NCI-H1436 treated with DMSO at 0.1 percent for 48 hours (cell line): Measurements from ENCODE around the gene HOXB9.

Source experiments
- DNase-seq: peaks from one replicate; lab custom pipeline; 2025; lab: John Stamatoyannopoulos, UW

HOXB9 gene

GRCh38 chr17:48596000-48596734, 30.0 kb downstream of the HOXB9 start:
- no peak for DNase-seq

- DNase-seq = no peak
These were observed 30.7 kb downstream of the HOXB9 start for GRCh38 chr17:48595278-48595999.

DNA sequence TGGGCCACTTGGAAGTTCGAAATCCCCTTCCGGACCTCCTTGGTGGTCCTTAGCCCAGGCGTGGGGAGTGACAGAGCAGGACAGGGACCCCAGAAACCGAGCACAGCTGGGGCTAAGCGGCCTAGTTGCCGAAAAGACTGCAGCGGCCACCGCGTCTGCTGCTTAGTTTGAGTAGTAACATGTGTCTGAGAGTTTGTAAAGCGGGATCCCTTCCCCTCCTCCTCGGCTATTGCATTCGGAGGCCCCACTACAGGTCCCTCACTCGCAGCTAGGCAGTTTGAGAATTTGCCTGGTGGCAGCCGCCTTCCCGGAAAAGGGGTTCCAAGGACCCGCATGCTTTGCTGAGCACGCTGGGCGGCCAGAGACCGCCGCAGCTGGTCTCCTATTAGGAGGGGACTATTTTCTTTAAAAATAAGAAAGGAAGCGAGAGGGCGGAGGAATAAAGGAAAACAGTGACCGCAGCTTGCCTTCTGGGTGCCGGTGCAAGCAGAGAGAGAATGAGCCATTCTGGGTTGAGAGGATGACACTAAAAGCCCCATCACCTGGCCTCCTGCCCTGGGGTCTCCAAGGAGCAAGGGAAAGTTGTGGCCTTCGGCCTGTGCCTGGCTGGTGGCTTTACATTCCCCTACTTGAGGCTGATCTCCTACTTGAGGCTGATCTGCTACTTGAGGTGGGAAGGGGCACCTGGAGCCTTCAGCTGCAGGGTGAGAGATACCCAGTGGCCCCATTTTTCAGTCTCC, 31.4 kb downstream of the HOXB9 start:
- DNase-seq = no peak

- no peak for DNase-seq
These were observed 32.2 kb downstream of the HOXB9 start for GRCh38 chr17:48593840-48594537.

- DNase-seq = no peak
These were observed 32.9 kb downstream of the HOXB9 start, which contains the start of gene HOXB5 for GRCh38 chr17:48593126-48593829. Gene HOXB5, minus strand, starts transcription at chr17:48593779. Its CDS starts 97 bp downstream, at chr17:48593682.

DNA sequence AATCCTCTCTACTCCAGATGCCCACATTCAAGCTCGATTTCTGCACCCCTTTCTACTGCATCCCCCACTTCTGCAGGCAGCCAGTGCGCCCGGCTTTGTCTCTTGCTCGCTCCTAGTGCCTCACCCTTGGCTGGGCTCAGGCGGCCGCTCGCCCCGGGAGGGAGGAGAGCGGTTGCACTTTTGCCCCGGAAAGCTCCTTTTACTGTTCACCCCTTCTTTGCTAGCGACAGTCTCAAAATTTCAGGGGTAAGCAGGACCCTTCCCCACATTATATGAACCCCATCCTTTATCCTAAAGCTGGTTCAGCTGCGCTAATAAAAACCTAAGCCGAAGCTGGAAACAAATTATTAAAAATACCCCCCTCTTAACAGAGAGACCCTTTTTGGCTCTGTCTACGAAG, 33.6 kb downstream of the HOXB9 start:
- DNase-seq = no peak

DNA sequence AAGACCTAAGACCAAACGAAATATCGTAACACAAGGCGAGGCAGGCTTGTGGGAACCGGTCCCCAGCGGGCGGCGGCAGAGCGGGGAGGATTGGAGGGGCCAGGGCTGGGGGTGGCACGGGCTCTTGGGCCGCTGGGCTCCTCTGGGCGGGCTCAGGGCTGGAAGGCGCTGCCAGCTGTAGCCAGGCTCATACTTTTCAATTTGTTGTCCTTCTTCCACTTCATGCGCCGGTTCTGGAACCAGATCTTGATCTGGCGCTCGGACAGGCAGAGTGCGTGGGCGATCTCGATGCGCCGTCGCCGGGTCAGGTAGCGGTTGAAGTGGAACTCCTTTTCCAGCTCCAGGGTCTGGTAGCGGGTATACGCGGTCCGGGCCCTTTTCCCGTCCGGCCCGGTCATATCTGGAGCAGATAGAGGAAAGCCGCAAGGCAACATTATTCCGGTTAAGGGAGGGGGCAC, 34.1 kb downstream of the HOXB9 start:
- DNase-seq = no peak

DNA sequence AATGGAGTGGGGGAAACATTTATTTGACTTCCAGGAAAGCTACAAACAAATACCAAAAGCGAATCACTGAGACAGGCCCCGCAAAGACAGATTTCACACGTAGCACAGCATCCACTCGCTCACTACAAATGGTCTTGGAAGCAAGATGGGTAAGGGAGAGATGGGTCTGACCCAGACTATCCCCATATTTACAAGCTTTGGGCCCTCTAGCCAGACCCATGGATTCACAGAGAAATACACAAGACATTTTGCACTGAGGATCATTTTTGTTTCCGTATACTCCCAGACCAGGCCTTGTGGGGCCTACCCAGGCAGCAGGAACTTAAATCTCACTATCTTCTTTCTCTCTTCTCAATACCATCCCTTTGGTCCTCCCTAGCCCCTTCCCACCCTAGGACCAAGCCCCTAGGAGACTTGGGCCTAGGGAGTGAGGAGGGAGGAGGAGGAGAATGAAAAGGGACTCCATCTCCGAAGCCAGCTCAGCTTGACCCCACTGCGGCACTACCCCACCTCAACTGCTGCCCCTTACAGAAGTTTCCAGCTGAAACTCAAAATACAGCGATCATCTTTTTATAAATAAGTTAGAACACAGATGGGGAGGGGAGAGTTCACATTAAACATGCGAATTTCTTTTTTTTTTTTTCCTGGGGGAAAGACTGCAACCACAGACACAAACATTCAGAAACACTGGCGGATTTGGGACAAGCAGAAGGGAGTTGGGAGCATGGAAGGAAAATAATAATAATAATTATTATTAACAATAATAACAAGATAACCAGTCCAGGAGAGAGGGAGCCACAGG, 34.7 kb downstream of the HOXB9 start:
- no peak for DNase-seq

DNA sequence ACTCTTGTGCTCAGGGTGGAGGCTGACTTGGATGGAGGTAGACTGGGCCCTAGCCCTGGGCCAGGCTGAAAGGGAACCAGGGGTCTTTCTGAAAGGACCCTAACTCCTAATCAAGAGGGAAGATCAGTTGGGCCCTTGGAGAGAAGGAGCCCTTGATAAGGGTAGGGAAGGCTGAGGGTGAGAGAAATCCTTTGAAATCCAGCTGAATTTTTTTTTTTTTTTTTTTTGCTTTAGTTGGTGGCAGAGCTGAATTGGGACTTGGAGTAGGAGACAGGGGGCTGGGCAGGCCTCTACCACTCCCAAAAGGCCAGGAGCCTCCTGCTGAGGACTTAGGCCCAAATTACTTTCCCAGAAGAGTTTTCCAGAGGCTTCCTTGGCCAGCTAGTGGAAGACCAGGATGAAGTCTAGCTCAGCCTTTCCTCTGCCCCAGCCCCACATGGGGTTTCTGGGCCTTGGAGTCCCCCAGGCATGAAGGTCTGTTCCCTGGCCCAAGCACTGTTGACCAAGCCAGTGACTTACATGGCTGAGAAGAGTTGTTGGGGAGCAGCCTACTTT, 35.5 kb downstream of the HOXB9 start:
- no peak for DNase-seq

DNA sequence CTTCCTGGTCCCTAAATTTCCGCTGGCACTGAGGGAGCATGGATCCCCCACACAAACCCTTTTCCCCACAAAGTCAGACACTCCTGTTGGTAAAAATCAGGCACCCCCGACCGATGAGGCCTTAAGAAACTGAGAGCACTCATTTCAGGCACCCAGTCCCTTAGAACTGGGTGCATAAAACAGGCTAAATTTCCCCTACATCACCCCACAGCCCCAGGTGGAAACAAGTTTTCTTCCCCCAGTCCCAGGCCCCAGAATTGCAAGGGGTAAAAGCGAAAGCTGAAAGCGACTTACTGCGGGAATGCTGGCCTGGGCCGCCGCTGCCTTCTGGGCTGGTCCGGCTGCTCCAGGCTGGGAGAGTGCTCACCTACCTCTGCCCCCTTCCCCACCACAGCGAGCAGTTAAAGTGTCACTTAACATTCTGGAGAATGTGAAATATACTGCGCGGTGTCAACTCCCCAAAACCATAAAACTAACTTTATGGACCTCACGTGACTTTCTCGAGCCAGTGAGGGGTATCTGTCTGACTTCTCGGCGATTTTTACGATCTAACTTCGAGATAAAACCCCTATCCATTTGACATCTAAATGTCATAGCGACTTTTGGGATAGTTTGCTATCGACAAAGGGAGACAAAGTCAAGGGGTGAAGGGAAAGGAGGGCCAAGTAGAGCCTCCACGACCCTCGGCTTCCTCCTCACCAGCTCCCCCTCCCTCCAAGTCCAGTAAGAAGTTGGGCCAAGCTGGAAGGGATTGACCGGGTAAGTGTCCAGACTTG, 36.1 kb downstream of the HOXB9 start, which contains the start of gene HOXB3:
HOXB3 (minus strand) TSS at position 411 of the 776 bp plus-strand sequence. CDS start 37,767 bp downstream, outside the sequence.
- no peak for DNase-seq

GRCh38 chr17:48589060-48589830, 36.9 kb downstream of the HOXB9 start:
- no peak for DNase-seq

GRCh38 chr17:48588528-48588927, 37.6 kb downstream of the HOXB9 start:
- DNase-seq = no peak

GRCh38 chr17:48588074-48588415, 38.1 kb downstream of the HOXB9 start:
- DNase-seq = no peak

- no peak for DNase-seq
These were observed 38.7 kb downstream of the HOXB9 start for GRCh38 chr17:48587276-48588073.

- DNase-seq = no peak
These were observed 39.6 kb downstream of the HOXB9 start for GRCh38 chr17:48586355-48587258.

DNA sequence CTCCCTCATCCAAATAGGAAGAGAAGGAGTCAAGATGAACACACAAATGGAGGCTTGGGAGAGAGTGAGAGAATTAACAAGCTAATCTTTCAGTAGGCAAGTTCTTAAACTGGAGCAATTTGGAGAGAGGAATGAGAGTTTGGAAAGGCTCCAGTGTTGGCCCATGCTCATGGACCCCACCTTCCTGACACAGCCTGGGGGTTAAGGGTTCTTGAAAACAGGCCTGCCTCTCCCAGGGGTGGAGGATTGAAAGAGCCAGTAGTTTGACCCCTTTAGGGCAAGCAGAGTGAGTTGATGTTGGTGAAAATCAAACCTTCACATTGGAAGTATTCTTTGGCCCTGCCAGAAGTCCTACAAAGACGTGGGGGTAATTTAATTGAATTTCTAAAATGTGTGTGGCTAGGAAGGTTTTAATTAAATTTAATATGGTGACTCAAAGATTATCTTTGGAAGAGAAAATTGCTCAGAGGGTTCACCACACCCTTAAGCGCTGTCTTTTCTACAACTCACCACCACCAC, 41.9 kb downstream of the HOXB9 start:
- no peak for DNase-seq
